Osteoblast (primary cell): Measurements from ENCODE around the gene SPC24. TPM values are rescaled to one million over a fixed set of nuclear protein-coding genes. Genes with fewer than 3 reads are reported as not detected.

Experiments used
- DNase-seq: peaks from one replicate; pipeline ENCODE4 v3.0.0; 2011; ENCODE audit warnings: low spot score, mixed read lengths; ENCODE audit not compliant: insufficient read length; ENCODE audit errors: missing footprints
- H2AFZ ChIP-seq: 2 replicates; pipeline ENCODE4 v1.6.0; 2011; ENCODE audit warnings: mild to moderate bottlenecking, low read length
- H3K27ac ChIP-seq: 2 replicates; pipeline ENCODE4 v1.5.1; 2011; ENCODE audit warnings: mild to moderate bottlenecking, low read depth, low read length, moderate library complexity
- H3K27me3 ChIP-seq: 2 replicates; pipeline ENCODE4 v1.6.0; 2012; ENCODE audit warnings: mild to moderate bottlenecking, control low read depth, inconsistent platforms, low read length, moderate library complexity; ENCODE audit not compliant: insufficient read depth
- H3K36me3 ChIP-seq: 2 replicates; pipeline ENCODE4 v1.5.1; 2011; ENCODE audit warnings: mild to moderate bottlenecking, low read length, control low read depth, moderate library complexity; ENCODE audit not compliant: insufficient read depth
- H3K4me1 ChIP-seq: 2 replicates; pipeline ENCODE4 v1.5.1; 2011; ENCODE audit warnings: mild to moderate bottlenecking, low read length, control low read depth, moderate library complexity; ENCODE audit not compliant: insufficient read depth
- H3K4me2 ChIP-seq: 2 replicates; pipeline ENCODE4 v1.6.0; 2011; ENCODE audit warnings: mild to moderate bottlenecking, low read length; ENCODE audit not compliant: insufficient read depth
- H3K4me3 ChIP-seq: fragments of 200-600 bp; sonication (generic); 3 replicates; pipeline ENCODE4 v1.5.1; 2012; ENCODE audit warnings: mild to moderate bottlenecking, low read length, inconsistent platforms; ENCODE audit not compliant: insufficient read depth
- H3K79me2 ChIP-seq: 2 replicates; pipeline ENCODE4 v1.6.0; 2012; ENCODE audit warnings: mild to moderate bottlenecking, low read length, control low read depth, inconsistent platforms; ENCODE audit not compliant: insufficient read depth
- H3K9me3 ChIP-seq: 2 replicates; pipeline ENCODE4 v1.5.1; 2011; ENCODE audit warnings: low read depth, low read length, control low read depth
- H4K20me1 ChIP-seq: 2 replicates; pipeline ENCODE4 v1.6.0; 2012; ENCODE audit warnings: mild to moderate bottlenecking, low read length, control low read depth; ENCODE audit not compliant: insufficient read depth
- total RNA-seq: library from RNA; depleted of rRNA; stranded (reverse); fragments of >200 nt; gene quantifications from 2 replicates; pipeline ENCODE4 v1.2.3, GENCODE V29; 2012
- TF ChIP-seq, protein P1 (sequence below): IDR thresholded peaks from 2 replicates; pipeline ENCODE4 v1.5.1; 2011; ENCODE audit warnings: mild to moderate bottlenecking, low read depth, low read length, moderate library complexity; ENCODE audit errors: extremely low read depth

SPC24 gene, protein sequence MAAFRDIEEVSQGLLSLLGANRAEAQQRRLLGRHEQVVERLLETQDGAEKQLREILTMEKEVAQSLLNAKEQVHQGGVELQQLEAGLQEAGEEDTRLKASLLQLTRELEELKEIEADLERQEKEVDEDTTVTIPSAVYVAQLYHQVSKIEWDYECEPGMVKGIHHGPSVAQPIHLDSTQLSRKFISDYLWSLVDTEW
- total RNA-seq: 5.4 and 6.5 TPM in 2 replicates

DNA sequence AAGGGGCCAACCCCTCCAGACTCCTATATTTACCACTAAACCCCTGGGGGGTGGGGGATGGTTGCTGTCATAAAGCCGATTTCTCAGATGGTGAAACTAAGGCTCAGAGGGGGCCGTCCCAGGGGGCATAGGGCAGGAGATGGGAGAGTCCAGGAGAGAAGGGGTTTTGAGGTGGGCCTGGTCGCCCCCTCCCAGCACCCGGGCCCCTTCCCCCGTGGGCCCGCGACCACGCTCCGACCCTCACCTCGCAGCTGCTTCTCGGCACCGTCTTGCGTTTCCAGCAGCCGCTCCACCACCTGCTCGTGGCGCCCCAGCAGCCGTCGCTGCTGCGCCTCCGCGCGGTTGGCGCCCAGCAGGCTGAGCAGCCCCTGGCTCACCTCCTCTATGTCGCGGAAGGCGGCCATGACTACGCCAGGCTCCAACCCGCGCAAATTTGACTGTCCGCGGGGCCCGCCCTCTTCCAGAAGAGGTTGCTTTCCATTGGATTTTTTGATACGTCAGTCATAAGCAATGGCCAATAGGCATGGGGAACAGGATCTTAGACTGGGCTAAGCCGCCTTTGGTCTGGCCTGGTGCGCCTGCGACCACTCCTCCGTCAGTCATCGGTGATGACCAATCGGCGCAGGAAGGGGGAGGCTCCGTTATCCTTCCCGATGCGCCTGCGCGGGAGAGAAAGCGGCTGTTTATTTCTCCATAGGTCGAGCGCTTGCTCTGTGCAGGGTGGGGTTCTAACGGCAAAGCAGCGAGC lies at the start of gene SPC24:
TSS of gene SPC24 (minus strand) at position 410 of the 748 bp plus-strand sequence. CDS start at position 404, 6 bp downstream.
- H3K4me2 ChIP-seq: peak within 1 kb of the TSS; percentile 83
- TF ChIP-seq, protein P1, sequence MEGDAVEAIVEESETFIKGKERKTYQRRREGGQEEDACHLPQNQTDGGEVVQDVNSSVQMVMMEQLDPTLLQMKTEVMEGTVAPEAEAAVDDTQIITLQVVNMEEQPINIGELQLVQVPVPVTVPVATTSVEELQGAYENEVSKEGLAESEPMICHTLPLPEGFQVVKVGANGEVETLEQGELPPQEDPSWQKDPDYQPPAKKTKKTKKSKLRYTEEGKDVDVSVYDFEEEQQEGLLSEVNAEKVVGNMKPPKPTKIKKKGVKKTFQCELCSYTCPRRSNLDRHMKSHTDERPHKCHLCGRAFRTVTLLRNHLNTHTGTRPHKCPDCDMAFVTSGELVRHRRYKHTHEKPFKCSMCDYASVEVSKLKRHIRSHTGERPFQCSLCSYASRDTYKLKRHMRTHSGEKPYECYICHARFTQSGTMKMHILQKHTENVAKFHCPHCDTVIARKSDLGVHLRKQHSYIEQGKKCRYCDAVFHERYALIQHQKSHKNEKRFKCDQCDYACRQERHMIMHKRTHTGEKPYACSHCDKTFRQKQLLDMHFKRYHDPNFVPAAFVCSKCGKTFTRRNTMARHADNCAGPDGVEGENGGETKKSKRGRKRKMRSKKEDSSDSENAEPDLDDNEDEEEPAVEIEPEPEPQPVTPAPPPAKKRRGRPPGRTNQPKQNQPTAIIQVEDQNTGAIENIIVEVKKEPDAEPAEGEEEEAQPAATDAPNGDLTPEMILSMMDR: no peak
- H3K27me3 ChIP-seq: no peaks in the 10 kb centered on the region
- H3K9me3 ChIP-seq: no peaks in the 10 kb centered on the region
- peaks cover 29% of the 10 kb centered on the region for H3K79me2 ChIP-seq
- peak within 1 kb of the TSS; percentile 68 for H3K27ac ChIP-seq
- peak within 1 kb of the TSS; percentile 86 for H2AFZ ChIP-seq
- H3K36me3 ChIP-seq: no peaks in the 10 kb centered on the region
- H4K20me1 ChIP-seq: no peaks in the 10 kb centered on the region
- peaks cover 38% of the 10 kb centered on the region for H3K4me1 ChIP-seq
- peak; percentile 99 for DNase-seq
- peak within 1 kb of the TSS; percentile 88 for H3K4me3 ChIP-seq

DNA sequence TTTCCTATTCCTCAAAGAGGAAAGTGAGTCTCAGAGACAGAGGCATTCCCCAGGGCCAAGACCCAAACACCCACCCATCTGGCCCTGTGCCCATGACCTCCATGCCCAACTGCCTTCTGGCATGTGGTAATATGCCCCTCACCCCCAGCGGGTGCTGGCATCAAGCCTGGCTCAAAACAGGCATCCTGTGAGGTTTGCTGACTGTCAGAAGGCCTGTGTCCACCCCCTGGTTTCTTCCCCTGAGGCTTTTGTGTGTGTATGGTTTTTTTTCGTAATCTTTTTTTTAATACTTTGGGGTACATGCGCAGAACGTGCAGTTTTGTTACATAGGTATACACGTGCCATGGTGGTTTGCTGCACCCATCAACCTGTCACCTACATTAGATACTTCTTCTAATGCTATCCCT lies 49.4 kb upstream of the SPC24 start:
- Histone ChIP-seq H3K36me3 (no peaks in the 10 kb centered on the region), H3K27me3 (no peaks in the 10 kb centered on the region), H3K4me2 (peak overlapping the region; percentile 29), H3K9me3 (no peaks in the 10 kb centered on the region), H3K4me1 (peaks cover 23% of the 10 kb centered on the region), H3K27ac (no peak overlapping the region), H3K4me3 (no peak overlapping the region), H2AFZ (no peak overlapping the region), H3K79me2 (no peaks in the 10 kb centered on the region), H4K20me1 (no peaks in the 10 kb centered on the region)
- peak; percentile 84 for DNase-seq
- TF ChIP-seq, protein P1: no peak

DNA sequence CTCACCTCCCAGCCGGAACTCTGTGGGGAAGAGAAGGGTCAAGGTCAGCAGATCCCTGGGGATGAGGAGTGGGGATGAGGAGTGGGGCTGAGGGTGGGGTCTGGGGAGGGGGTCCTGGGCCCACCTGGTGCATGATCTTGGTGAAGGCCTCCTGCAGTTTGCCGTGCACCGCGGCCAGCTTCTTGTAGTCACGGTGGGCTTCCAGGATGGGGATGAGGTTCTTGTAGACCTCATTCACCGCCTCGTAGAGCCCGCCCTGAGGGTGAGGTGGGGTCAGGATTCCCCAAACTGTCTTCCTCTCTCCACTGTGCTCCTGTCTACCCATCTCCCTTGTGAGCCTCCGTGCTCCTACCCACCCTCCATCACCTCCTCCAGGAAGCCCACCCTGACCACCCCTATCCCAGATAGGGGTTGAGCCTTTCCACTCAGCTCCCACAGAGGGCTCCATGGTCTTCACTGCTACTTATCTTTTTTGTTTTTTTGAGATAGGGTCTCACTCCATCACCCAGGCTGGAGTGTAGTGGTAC lies 48.6 kb upstream of the SPC24 start:
- H2AFZ ChIP-seq: no peak overlapping the region
- H3K9me3 ChIP-seq: no peaks in the 10 kb centered on the region
- no peaks in the 10 kb centered on the region for H3K36me3 ChIP-seq
- H3K4me2 ChIP-seq: no peak overlapping the region
- H4K20me1 ChIP-seq: no peaks in the 10 kb centered on the region
- TF ChIP-seq, protein P1: no peak
- H3K27me3 ChIP-seq: no peaks in the 10 kb centered on the region
- DNase-seq: peak; percentile 79
- peak overlapping the region; percentile 31 for H3K27ac ChIP-seq
- peaks cover 23% of the 10 kb centered on the region for H3K4me1 ChIP-seq
- H3K79me2 ChIP-seq: no peaks in the 10 kb centered on the region
- H3K4me3 ChIP-seq: no peak overlapping the region
